A673 (cell line): ENCODE measurements around the gene PACSIN2.

ENCODE experiments used
- CTCF ChIP-seq: fragments of 300-800, 200-600 bp; sonication (generic); conservative IDR thresholded peaks from 2 replicates; pipeline ENCODE4 v1.5.1; 2017; ENCODE audit warnings: low read depth, mild to moderate bottlenecking, antibody characterized with exemption, low read length, moderate library complexity, mixed read lengths
- EZH2 ChIP-seq: fragments of 200-600 bp; sonication (generic); IDR thresholded peaks from 2 replicates; pipeline ENCODE4 v1.6.1; 2017; ENCODE audit warnings: borderline replicate concordance, low read depth, mild to moderate bottlenecking, mixed read lengths, antibody characterized with exemption, low read length; ENCODE audit not compliant: poor library complexity, severe bottlenecking

DNA sequence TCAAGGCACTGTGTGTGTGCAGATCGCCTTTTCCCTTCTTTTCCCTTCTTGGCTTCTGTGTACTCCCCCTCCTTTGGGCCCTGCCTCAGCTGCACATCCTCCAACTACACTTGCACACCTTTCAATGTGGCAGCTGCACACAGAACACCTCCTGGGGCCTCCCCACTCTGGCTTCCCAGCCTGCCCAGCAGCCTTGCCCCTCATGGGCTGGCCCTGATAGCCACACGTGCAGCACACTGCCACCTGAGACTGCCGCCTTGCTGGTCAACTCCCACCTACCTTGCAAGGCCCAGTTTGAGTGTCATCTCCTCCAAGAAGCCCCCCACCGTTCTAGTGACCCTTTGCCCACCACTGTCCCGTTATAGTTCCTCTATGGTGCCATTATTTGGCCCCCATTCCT is 80.6 kb downstream of the PACSIN2 start:
- TF ChIP-seq CTCF: no peak
- no peak for TF ChIP-seq EZH2
